DOHH2 (cell line): ENCODE data around the gene LAMC2.

ENCODE experiments used
- H3F3A ChIP-seq: fragments of 200-600 bp; sonication (generic), shearing (Covaris generic); 2 replicates; pipeline ENCODE4 v1.6.0; 2016; ENCODE audit warnings: antibody characterized with exemption, mild to moderate bottlenecking; ENCODE audit not compliant: control insufficient read depth, insufficient read depth
- H3K27ac ChIP-seq: fragments of 200-600 bp; sonication (generic); 2 replicates; pipeline ENCODE4 v1.5.1; 2014; ENCODE audit warnings: low read depth, mild to moderate bottlenecking, low read length, moderate library complexity
- H3K27me3 ChIP-seq: fragments of 200-600 bp; sonication (generic); 2 replicates; pipeline ENCODE4 v1.6.1; 2014; ENCODE audit warnings: mild to moderate bottlenecking, low read length, mixed read lengths; ENCODE audit not compliant: control insufficient read depth
- H3K36me3 ChIP-seq: fragments of 200-600 bp; sonication (generic); 2 replicates; pipeline ENCODE4 v1.6.1; 2014; ENCODE audit warnings: mild to moderate bottlenecking, low read length, moderate library complexity, mixed read lengths; ENCODE audit not compliant: control insufficient read depth
- H3K4me1 ChIP-seq: fragments of 200-600 bp; sonication (generic); 2 replicates; pipeline ENCODE4 v1.6.1; 2014; ENCODE audit warnings: mild to moderate bottlenecking, low read length, mixed read lengths; ENCODE audit not compliant: control insufficient read depth
- H3K4me2 ChIP-seq: fragments of 200-600 bp; sonication (generic); 2 replicates; pipeline ENCODE4 v1.6.0; 2014; ENCODE audit warnings: mild to moderate bottlenecking, low read length, moderate library complexity
- H3K4me3 ChIP-seq: fragments of 200-600 bp; sonication (generic); 2 replicates; pipeline ENCODE4 v1.5.1; 2014; ENCODE audit warnings: mild to moderate bottlenecking, low read length, mixed read lengths
- H3K79me2 ChIP-seq: fragments of 200-600 bp; sonication (generic); 2 replicates; pipeline ENCODE4 v1.6.1; 2014; ENCODE audit warnings: mild to moderate bottlenecking, low read length, mixed read lengths; ENCODE audit not compliant: control insufficient read depth
- H3K9me2 ChIP-seq: fragments of 200-600 bp; sonication (generic); replicated peaks from 2 replicates; pipeline ENCODE4 v1.6.1; 2014; ENCODE audit warnings: mild to moderate bottlenecking, low read length, mixed read lengths; ENCODE audit not compliant: control insufficient read depth
- H3K9me3 ChIP-seq: fragments of 200-600 bp; sonication (generic); 2 replicates; pipeline ENCODE4 v1.6.1; 2014; ENCODE audit warnings: antibody characterized with exemption, low read length, mixed read lengths; ENCODE audit not compliant: control insufficient read depth, insufficient read depth
- H4K20me1 ChIP-seq: fragments of 200-600 bp; sonication (generic); 2 replicates; pipeline ENCODE4 v1.6.0; 2014; ENCODE audit warnings: low read depth, mild to moderate bottlenecking, antibody characterized with exemption, low read length, moderate library complexity; ENCODE audit not compliant: control insufficient read depth, insufficient read depth
- EZH2phosphoT487 ChIP-seq: fragments of 200-600 bp; sonication (generic); IDR thresholded peaks from 2 replicates; pipeline ENCODE4 v1.6.1; 2017; ENCODE audit warnings: borderline replicate concordance, mild to moderate bottlenecking, antibody characterized with exemption, low read length, moderate library complexity, mixed read lengths
- TF ChIP-seq, protein P1 (sequence below): fragments of 200-600 bp; sonication (generic); IDR thresholded peaks from one replicate; pipeline ENCODE4 v1.5.1; 2014; ENCODE audit warnings: antibody characterized with exemption, mild to moderate bottlenecking, low read depth, low read length; ENCODE audit not compliant: poor library complexity, severe bottlenecking

LAMC2 gene

DNA sequence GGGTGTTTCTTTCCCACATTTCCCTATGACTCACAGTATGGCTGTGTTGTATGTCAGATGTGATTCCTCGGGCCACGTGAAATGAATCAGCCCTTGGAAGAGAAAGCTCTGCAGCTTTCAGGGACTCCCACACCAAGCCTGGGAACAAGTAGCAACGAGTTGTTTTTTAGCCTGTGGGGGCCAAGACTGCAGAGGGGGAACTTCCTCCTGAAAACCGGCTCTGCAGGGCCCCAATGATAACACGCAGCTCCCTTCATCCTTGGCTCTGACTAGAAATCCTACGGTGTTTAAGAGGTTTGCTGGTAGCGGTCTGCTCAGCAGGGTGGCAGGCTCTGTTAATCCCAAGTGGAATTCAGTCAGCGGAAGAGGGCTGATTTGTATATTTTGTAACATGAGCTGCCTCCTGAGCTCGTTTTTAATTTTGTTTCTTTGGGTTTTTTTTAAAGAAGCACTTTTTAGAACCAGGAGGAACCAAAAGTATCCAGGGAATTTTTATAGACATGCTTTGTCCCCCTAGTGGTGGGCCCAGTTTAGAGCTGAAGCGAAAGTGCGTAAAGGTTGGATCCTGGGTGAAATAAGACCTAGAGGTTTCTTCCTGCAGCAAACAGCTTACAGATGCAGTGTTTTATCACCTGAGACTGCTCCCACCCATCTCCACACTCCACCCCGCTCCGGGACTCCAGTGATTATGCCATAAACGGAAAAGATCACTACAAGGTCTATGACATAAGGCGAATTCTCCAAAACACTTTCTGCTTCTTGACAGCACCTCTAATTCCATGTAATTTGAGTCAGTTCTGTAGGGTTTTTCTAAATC is 48.8 kb downstream of the LAMC2 start:
- Histone ChIP-seq H3K4me2 (no peak overlapping the region), H3K9me3 (no peaks in the 10 kb centered on the region), H3K36me3 (no peaks in the 10 kb centered on the region), H3K4me3 (no peak overlapping the region), H3K79me2 (no peaks in the 10 kb centered on the region), H3F3A (no peaks in the 10 kb centered on the region), H3K9me2 (no peaks in the 10 kb centered on the region), H3K27me3 (peaks cover 1% of the 10 kb centered on the region; the same call in 1 of the 2 replicates), H3K27ac (no peak overlapping the region), H3K4me1 (no peaks in the 10 kb centered on the region), H4K20me1 (no peaks in the 10 kb centered on the region)
- TF ChIP-seq, protein P1, sequence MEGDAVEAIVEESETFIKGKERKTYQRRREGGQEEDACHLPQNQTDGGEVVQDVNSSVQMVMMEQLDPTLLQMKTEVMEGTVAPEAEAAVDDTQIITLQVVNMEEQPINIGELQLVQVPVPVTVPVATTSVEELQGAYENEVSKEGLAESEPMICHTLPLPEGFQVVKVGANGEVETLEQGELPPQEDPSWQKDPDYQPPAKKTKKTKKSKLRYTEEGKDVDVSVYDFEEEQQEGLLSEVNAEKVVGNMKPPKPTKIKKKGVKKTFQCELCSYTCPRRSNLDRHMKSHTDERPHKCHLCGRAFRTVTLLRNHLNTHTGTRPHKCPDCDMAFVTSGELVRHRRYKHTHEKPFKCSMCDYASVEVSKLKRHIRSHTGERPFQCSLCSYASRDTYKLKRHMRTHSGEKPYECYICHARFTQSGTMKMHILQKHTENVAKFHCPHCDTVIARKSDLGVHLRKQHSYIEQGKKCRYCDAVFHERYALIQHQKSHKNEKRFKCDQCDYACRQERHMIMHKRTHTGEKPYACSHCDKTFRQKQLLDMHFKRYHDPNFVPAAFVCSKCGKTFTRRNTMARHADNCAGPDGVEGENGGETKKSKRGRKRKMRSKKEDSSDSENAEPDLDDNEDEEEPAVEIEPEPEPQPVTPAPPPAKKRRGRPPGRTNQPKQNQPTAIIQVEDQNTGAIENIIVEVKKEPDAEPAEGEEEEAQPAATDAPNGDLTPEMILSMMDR: peak; percentile 68
- TF ChIP-seq EZH2phosphoT487: no peak

DNA sequence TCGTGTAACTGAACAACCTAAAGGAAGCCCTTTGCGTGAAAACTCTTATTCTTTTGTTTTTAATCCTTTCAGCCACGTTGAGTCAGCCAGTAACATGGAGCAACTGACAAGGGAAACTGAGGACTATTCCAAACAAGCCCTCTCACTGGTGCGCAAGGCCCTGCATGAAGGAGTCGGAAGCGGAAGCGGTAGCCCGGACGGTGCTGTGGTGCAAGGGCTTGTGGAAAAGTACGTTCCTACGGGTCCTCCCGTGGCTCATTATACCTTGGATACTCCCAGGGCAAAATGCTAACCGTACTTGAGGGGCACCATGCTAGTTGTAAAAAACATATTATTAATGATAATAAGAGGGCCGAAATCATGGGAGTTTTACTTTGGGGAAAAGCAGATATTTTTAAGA is 49.4 kb downstream of the LAMC2 start:
- H3K79me2 ChIP-seq: no peaks in the 10 kb centered on the region
- TF ChIP-seq, protein P1: no peak
- no peak for TF ChIP-seq EZH2phosphoT487
- H4K20me1 ChIP-seq: no peaks in the 10 kb centered on the region
- no peaks in the 10 kb centered on the region for H3K4me1 ChIP-seq
- H3F3A ChIP-seq: no peaks in the 10 kb centered on the region
- no peak overlapping the region for H3K27ac ChIP-seq
- H3K27me3 ChIP-seq: peaks cover 5% of the 10 kb centered on the region; the same call in 1 of the 2 replicates
- no peaks in the 10 kb centered on the region for H3K36me3 ChIP-seq
- no peak overlapping the region for H3K4me3 ChIP-seq
- H3K4me2 ChIP-seq: no peak overlapping the region
- H3K9me2 ChIP-seq: no peaks in the 10 kb centered on the region
- no peaks in the 10 kb centered on the region for H3K9me3 ChIP-seq

DNA sequence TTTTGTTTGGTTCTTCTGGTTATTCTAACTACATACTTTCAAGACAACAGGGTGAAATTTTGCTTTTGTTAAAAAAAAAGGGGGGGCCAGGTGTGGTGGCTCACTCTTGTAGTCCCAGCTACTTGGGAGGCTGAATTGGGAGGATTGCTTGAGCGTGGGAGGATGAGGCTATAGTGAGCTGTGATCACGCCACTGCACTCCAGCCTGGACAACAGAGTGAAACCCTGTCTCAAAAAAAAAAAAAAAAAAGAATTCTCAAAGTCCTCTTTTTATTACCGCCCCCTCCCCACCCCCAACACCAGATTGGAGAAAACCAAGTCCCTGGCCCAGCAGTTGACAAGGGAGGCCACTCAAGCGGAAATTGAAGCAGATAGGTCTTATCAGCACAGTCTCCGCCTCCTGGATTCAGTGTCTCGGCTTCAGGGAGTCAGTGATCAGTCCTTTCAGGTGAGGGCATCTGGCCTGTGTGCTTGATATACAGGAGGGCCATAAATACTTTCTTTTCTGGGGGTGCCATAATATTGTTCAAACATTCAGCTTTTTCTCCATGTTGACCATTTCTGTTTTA is 50.2 kb downstream of the LAMC2 start:
- no peaks in the 10 kb centered on the region for H3K36me3 ChIP-seq
- no peak overlapping the region for H3K4me2 ChIP-seq
- H3K4me3 ChIP-seq: no peak overlapping the region
- no peaks in the 10 kb centered on the region for H3K4me1 ChIP-seq
- no peaks in the 10 kb centered on the region for H3F3A ChIP-seq
- no peak overlapping the region for H3K27ac ChIP-seq
- peaks cover 7% of the 10 kb centered on the region for H3K27me3 ChIP-seq
- H3K79me2 ChIP-seq: no peaks in the 10 kb centered on the region
- no peaks in the 10 kb centered on the region for H4K20me1 ChIP-seq
- no peaks in the 10 kb centered on the region for H3K9me3 ChIP-seq
- no peaks in the 10 kb centered on the region for H3K9me2 ChIP-seq
- TF ChIP-seq, protein P1: no peak
- no peak for TF ChIP-seq EZH2phosphoT487
